ENCODE results near the gene ZNF264. TPM values are rescaled to one million over a fixed set of nuclear protein-coding genes. Genes with fewer than 3 reads are reported as not detected.

ZNF264 gene
- total and polyA plus RNA-seq, 2 of the 8 experiments (the other 6 are each of a cell fraction or from before 2014, with no cell fraction given): 3.6 to 20.0 TPM

DNA sequence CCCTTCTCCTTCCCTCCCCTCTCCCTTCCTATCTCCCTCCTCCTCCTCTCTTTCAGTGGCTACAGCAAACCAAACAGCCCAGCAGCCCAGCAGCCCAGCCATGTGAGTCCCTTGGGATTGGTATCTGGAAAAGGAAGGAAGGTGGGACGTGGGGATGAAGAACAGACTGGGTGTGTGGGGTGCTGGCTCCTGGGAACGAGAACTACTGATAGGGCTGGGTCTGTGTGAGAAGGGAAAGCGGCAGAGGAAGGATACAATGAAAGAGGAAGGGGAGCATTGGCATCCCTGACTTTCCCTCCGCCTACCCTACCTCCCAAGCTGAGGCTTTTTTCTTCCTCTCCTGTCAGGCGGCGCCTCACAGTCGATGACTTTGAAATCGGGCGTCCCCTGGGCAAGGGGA lies 40.4 kb downstream of the ZNF264 start:
- H3K4me1 ChIP-seq (replicated peaks in 1 of 4; ENCODE audit: control insufficient read depth in 3 of 4, insufficient read depth in 4 of 4, low read length in 3 of 4): peaks cover 0 to 8% (median 0%) of the 10 kb centered on the region in 4 experiments; a peak in 1 of 7 replicates
- H3K27ac ChIP-seq (ENCODE audit: low read depth, low read length): no peak overlapping the region
- ChIA-PET POLR2A (ENCODE audit: partially characterized antibody) (interaction anchor here (1.6 to 3.5 kb wide), 2 partner anchors 9 to 12 kb away, joined by 3 to 11 read pairs; partner anchors contain the start of gene ZNF805), CTCF (ENCODE audit: partially characterized antibody) (no interaction called here)
- H2BK5ac ChIP-seq (ENCODE audit: low read depth, low read length): no peak overlapping the region
- H2BK15ac ChIP-seq (ENCODE audit: low read length): no peak overlapping the region
- no peaks in the 10 kb centered on the region for H3K79me1 ChIP-seq (ENCODE audit: low read depth, low read length)
- H4K20me1 ChIP-seq (replicated peaks in 1 of 2; ENCODE audit: control insufficient read depth in 1 of 2, insufficient read depth in 2 of 2, low read length in 2 of 2): no peaks in the 10 kb centered on the region
- H2AK5ac ChIP-seq (ENCODE audit: low read depth, low read length): no peak overlapping the region
- H3K18ac ChIP-seq (ENCODE audit: extremely low read depth, low read length): no peak overlapping the region
- H2AFZ ChIP-seq (ENCODE audit: low read length): no peak overlapping the region
- DNase-seq (ENCODE audit: low read depth in 1 of 2, low spot score in 2 of 2) (no peak), FAIRE-seq (no peak)
- H3K14ac ChIP-seq (ENCODE audit: insufficient read length): no peak overlapping the region
- no peaks in the 10 kb centered on the region for H3K79me2 ChIP-seq (ENCODE audit: control insufficient read depth in 1 of 2, insufficient read depth in 2 of 2, low read length in 2 of 2)
- H3K4ac ChIP-seq (replicated peaks; ENCODE audit: insufficient read length, low read depth, low read length): no peak overlapping the region
- H3K23ac ChIP-seq (ENCODE audit: insufficient read length): no peak overlapping the region
- H3K4me3 ChIP-seq (ENCODE audit: extremely low read depth in 1 of 4, insufficient read depth in 2 of 4, low read depth in 3 of 4, low read length in 4 of 4): peak overlapping the region in 1 of 4 experiments; percentile 43; a peak in 5 of 8 replicates
- H3K4me2 ChIP-seq (ENCODE audit: insufficient read depth in 1 of 2, low read depth in 2 of 2, low read length in 2 of 2): peak overlapping the region; percentile 40 to 41
- H3K56ac ChIP-seq (replicated peaks; ENCODE audit: insufficient read length, low read depth, low read length): no peak overlapping the region
- WGBS, 2 experiments (ENCODE audit: extremely low coverage in 1 of 2, insufficient coverage in 1 of 2, insufficient read length in 1 of 2, insufficient replicate concordance in 2 of 2, low coverage in 1 of 2, low lambda C conversion rate in 2 of 2, missing lambda C conversion rate in 1 of 2): 64% methylated on average over 9 of the region's 9 CpGs; no CpG with 5 or more reads in 1 of the 2 experiments
- H3K9ac ChIP-seq (replicated peaks in 1 of 4; ENCODE audit: extremely low read depth in 1 of 4, low read depth in 3 of 4, low read length in 3 of 4): no peak overlapping the region
- no peak overlapping the region for H2BK12ac ChIP-seq (ENCODE audit: low read depth, low read length)
- H4K8ac ChIP-seq (ENCODE audit: extremely low read depth, insufficient read depth, low read length): no peak overlapping the region
- H2BK120ac ChIP-seq (replicated peaks; ENCODE audit: low read depth, low read length): no peak overlapping the region
- peaks cover 7% of the 10 kb centered on the region; the same call in 1 of the 2 replicates for H3K23me2 ChIP-seq (ENCODE audit: low read depth, low read length)
- no peak overlapping the region for H4K91ac ChIP-seq (replicated peaks; ENCODE audit: insufficient read length, low read length)
- no peaks in the 10 kb centered on the region for H3K9me3 ChIP-seq (ENCODE audit: insufficient read depth in 2 of 2, low read depth in 1 of 2, low read length in 1 of 2)
- no peaks in the 10 kb centered on the region; a peak in 2 of 7 replicates for H3K27me3 ChIP-seq (replicated peaks in 1 of 4; ENCODE audit: control insufficient read depth in 3 of 4, extremely low read depth in 1 of 4, insufficient read depth in 3 of 4, low read length in 3 of 4)
- H3K36me3 ChIP-seq (ENCODE audit: control insufficient read depth in 2 of 4, insufficient read depth in 4 of 4, low read length in 3 of 4): no peaks in the 10 kb centered on the region
- H2BK20ac ChIP-seq (ENCODE audit: low read length): no peak overlapping the region
- no peak overlapping the region for H4K5ac ChIP-seq (ENCODE audit: insufficient read length, low read depth, low read length)
- TF ChIP-seq, protein P1, sequence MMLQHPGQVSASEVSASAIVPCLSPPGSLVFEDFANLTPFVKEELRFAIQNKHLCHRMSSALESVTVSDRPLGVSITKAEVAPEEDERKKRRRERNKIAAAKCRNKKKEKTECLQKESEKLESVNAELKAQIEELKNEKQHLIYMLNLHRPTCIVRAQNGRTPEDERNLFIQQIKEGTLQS (IDR thresholded peaks at IDR 0.05; ENCODE audit: insufficient read depth, low read depth, low read length): no peak
- TF ChIP-seq TEAD4 (IDR thresholded peaks at IDR 0.05; ENCODE audit: low read depth, low read length): no peak
- TF ChIP-seq SUZ12 (IDR thresholded peaks at IDR 0.05; ENCODE audit: low read length): no peak
- TF ChIP-seq CEBPB (IDR thresholded peaks at IDR 0.05; ENCODE audit: low read depth, low read length): no peak
- no peak for TF ChIP-seq CREB1 (IDR thresholded peaks at IDR 0.05)
- TF ChIP-seq NANOG (IDR thresholded peaks at IDR 0.05; ENCODE audit: insufficient read depth, low read depth, low read length, poor library complexity, severe bottlenecking): no peak
- no peak for TF ChIP-seq SIX5 (IDR thresholded peaks at IDR 0.05; ENCODE audit: low read depth, low read length)
- TF ChIP-seq, protein P2, sequence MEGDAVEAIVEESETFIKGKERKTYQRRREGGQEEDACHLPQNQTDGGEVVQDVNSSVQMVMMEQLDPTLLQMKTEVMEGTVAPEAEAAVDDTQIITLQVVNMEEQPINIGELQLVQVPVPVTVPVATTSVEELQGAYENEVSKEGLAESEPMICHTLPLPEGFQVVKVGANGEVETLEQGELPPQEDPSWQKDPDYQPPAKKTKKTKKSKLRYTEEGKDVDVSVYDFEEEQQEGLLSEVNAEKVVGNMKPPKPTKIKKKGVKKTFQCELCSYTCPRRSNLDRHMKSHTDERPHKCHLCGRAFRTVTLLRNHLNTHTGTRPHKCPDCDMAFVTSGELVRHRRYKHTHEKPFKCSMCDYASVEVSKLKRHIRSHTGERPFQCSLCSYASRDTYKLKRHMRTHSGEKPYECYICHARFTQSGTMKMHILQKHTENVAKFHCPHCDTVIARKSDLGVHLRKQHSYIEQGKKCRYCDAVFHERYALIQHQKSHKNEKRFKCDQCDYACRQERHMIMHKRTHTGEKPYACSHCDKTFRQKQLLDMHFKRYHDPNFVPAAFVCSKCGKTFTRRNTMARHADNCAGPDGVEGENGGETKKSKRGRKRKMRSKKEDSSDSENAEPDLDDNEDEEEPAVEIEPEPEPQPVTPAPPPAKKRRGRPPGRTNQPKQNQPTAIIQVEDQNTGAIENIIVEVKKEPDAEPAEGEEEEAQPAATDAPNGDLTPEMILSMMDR (IDR thresholded peaks at IDR 0.05; ENCODE audit: control extremely low read depth in 1 of 3, insufficient read depth in 1 of 3, low read depth in 1 of 3, low read length in 3 of 3): no peak
- TF ChIP-seq TAF7 (optimal IDR thresholded peaks at IDR 0.05; ENCODE audit: borderline replicate concordance, low read depth, low read length): no peak
- TF ChIP-seq RNF2 (IDR thresholded peaks at IDR 0.05; ENCODE audit: borderline replicate concordance, low read depth, low read length, missing control alignments, poor library complexity, severe bottlenecking): no peak
- no peak for TF ChIP-seq RXRA (IDR thresholded peaks at IDR 0.05; ENCODE audit: insufficient read depth, low read depth, low read length)

Data from H1 (cell line).